ENCODE measurements around the gene ETV5.

The ETV5 gene

DNA sequence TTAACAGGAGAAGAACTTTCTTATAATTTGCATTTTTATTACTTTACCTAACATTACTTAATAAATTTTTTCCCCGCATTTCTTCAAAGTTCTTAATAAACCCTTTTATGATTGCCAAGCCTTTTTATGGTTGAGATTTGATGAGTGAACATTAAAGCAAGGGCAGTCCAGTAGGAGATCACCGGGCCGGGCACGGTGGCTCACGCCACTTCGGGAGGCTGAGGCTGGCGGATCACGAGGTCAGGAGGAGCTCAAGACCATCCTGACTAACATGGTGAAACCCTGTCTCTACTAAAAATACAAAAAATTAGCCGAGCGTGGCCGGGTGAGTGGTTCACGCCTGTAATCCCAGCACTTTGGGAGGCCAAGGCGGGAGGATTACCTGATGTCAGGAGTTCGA, 109.7 kb downstream of the ETV5 start:
- no peak overlapping the region for H3K4me3 ChIP-seq (ENCODE audit: low read length)
- no peak overlapping the region for H3K27ac ChIP-seq (ENCODE audit: low read length)
- no peaks in the 10 kb centered on the region for H3K9me3 ChIP-seq (ENCODE audit: insufficient read depth, low read length)
- no peak overlapping the region for H3K9ac ChIP-seq (ENCODE audit: low read length)
- H3K36me3 ChIP-seq (replicated peaks; ENCODE audit: low read depth, low read length) = no peaks in the 10 kb centered on the region
- no peaks in the 10 kb centered on the region for H4K20me1 ChIP-seq (ENCODE audit: insufficient read depth, low read length)
- H3K79me2 ChIP-seq (ENCODE audit: low read length) = no peaks in the 10 kb centered on the region
- H2AFZ ChIP-seq (ENCODE audit: low read depth, low read length) = no peak overlapping the region
- peaks cover 4% of the 10 kb centered on the region; the same call in 1 of the 2 replicates for H3K27me3 ChIP-seq (ENCODE audit: low read depth, low read length)
- H3K4me1 ChIP-seq (ENCODE audit: low read length) = no peaks in the 10 kb centered on the region
- H3K4me2 ChIP-seq (ENCODE audit: low read length) = no peak overlapping the region
- TF ChIP-seq EZH2phosphoT487 (IDR thresholded peaks at IDR 0.05; ENCODE audit: low read depth) = no peak
- TF ChIP-seq, protein P1, sequence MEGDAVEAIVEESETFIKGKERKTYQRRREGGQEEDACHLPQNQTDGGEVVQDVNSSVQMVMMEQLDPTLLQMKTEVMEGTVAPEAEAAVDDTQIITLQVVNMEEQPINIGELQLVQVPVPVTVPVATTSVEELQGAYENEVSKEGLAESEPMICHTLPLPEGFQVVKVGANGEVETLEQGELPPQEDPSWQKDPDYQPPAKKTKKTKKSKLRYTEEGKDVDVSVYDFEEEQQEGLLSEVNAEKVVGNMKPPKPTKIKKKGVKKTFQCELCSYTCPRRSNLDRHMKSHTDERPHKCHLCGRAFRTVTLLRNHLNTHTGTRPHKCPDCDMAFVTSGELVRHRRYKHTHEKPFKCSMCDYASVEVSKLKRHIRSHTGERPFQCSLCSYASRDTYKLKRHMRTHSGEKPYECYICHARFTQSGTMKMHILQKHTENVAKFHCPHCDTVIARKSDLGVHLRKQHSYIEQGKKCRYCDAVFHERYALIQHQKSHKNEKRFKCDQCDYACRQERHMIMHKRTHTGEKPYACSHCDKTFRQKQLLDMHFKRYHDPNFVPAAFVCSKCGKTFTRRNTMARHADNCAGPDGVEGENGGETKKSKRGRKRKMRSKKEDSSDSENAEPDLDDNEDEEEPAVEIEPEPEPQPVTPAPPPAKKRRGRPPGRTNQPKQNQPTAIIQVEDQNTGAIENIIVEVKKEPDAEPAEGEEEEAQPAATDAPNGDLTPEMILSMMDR (IDR thresholded peaks at IDR 0.05; ENCODE audit: low read depth, low read length) = no peak

DNA sequence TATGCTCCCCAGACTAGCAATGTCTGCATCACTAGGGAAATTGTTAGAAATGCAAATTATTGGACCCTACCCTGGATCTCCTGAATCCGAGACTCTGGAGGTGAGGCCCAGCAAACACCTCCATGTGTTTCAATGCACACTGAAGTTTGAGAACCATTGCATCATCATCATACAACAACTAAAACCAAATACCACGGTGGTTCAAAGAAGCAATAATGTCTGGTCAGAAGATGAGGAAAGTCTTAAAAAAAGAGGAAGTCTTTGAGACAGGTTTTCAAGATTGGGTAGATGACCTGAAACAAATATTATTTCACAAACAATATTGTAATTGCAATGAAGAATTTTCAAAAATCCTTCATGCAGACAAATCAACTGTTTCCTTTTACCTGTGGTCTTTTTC, 110.8 kb downstream of the ETV5 start:
- no peak overlapping the region for H3K4me2 ChIP-seq (ENCODE audit: low read length)
- TF ChIP-seq EZH2phosphoT487 (IDR thresholded peaks at IDR 0.05; ENCODE audit: low read depth) = no peak
- TF ChIP-seq, protein P1 (IDR thresholded peaks at IDR 0.05; ENCODE audit: low read depth, low read length) = no peak
- H3K4me3 ChIP-seq (ENCODE audit: low read length) = no peak overlapping the region
- H3K9me3 ChIP-seq (ENCODE audit: insufficient read depth, low read length) = no peaks in the 10 kb centered on the region
- H3K27me3 ChIP-seq (ENCODE audit: low read depth, low read length) = peaks cover 9% of the 10 kb centered on the region
- no peak overlapping the region for H3K27ac ChIP-seq (ENCODE audit: low read length)
- no peaks in the 10 kb centered on the region for H4K20me1 ChIP-seq (ENCODE audit: insufficient read depth, low read length)
- no peak overlapping the region for H2AFZ ChIP-seq (ENCODE audit: low read depth, low read length)
- no peaks in the 10 kb centered on the region for H3K4me1 ChIP-seq (ENCODE audit: low read length)
- H3K36me3 ChIP-seq (replicated peaks; ENCODE audit: low read depth, low read length) = no peaks in the 10 kb centered on the region
- H3K9ac ChIP-seq (ENCODE audit: low read length) = no peak overlapping the region
- no peaks in the 10 kb centered on the region for H3K79me2 ChIP-seq (ENCODE audit: low read length)

DNA sequence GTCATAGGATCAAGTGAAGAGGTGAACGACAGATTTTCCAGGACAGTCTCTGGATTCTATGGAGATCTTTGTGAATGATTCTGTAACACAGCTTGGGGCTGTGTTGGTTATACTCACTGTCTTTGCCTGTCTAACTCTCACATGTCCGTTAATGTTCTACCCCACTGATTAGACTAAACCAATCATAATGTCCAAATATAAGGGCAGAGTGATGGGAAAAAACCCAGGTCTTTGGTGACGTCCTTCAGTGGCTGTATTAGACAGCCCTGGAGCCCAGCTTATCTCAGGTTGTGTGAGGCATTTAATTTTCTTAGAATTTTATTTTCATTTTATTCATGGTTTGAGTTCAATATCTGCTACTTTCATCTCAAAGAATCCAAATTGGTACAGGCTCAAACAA, 111.8 kb downstream of the ETV5 start:
- no peak for TF ChIP-seq EZH2phosphoT487 (IDR thresholded peaks at IDR 0.05; ENCODE audit: low read depth)
- TF ChIP-seq, protein P1 (IDR thresholded peaks at IDR 0.05; ENCODE audit: low read depth, low read length) = no peak
- H3K27ac ChIP-seq (ENCODE audit: low read length) = no peak overlapping the region

More for the DNA sequence above, 111.8 kb downstream of the ETV5 start:
- H3K79me2 ChIP-seq (ENCODE audit: low read length) = no peaks in the 10 kb centered on the region
- H3K4me2 ChIP-seq (ENCODE audit: low read length) = no peak overlapping the region
- no peak overlapping the region for H3K4me3 ChIP-seq (ENCODE audit: low read length)
- H3K27me3 ChIP-seq (ENCODE audit: low read depth, low read length) = peaks cover 13% of the 10 kb centered on the region
- H3K9me3 ChIP-seq (ENCODE audit: insufficient read depth, low read length) = no peaks in the 10 kb centered on the region
- H3K4me1 ChIP-seq (ENCODE audit: low read length) = no peaks in the 10 kb centered on the region
- H3K9ac ChIP-seq (ENCODE audit: low read length) = no peak overlapping the region
- H2AFZ ChIP-seq (ENCODE audit: low read depth, low read length) = no peak overlapping the region
- no peaks in the 10 kb centered on the region for H3K36me3 ChIP-seq (replicated peaks; ENCODE audit: low read depth, low read length)
- H4K20me1 ChIP-seq (ENCODE audit: insufficient read depth, low read length) = no peaks in the 10 kb centered on the region

All from OCI-LY3 (cell line).